ENCODE data around the gene HSH2D.
A peak's percentile ranks its signal among the peaks of the same experiment; 100 is the strongest.
"Not testable (repeated sequence)": the region's sequence is repeated elsewhere in the genome, so short reads cannot be mapped to it uniquely, and the experiment has no call there.

Gene HSH2D

GRCh38 chr19:16159655-16160054 lies 16.2 kb downstream of the HSH2D start:
- DNase-seq = no peak

- DNase-seq = no peak
Measured at GRCh38 chr19:16160445-16160942, 17.0 kb downstream of the HSH2D start.

GRCh38 chr19:16160943-16161560 lies 17.6 kb downstream of the HSH2D start:
- no peak for DNase-seq

GRCh38 chr19:16161840-16162239 lies 18.4 kb downstream of the HSH2D start:
- no peak for DNase-seq

DNA sequence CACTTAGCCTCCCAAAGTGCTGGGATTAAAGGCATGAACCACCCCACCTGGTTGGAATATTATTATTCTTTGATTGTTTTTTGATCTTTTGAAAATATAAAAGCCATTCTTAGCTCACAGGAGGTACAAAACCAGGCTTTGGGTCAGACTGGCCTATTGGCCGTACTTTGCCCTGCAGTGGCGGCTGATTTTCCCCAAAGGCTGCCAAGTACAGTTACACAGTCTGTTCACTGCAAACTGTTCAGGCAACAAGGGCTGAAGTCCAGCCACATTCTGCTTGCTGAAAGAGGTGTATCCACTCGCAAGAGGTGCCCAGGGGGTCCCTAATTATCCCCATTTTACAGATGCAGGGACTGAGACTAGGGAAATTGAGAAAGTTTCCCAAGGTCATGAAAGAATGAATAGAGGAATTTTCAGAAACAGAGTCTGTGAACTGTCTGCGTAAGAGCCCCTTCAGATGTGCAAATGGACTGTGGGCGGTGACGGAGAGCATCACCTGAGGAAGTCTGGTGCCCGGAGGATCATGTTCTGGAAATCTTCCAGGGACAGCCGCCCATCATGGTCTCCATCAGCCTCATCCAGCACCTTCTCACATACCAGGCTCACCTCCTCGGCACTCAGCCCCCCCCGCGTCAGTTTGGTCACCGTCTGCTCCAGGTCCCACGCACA lies 20.9 kb downstream of the HSH2D start:
- DNase-seq = no peak

GRCh38 chr19:16166417-16166816 lies 22.9 kb downstream of the HSH2D start:
- no peak for DNase-seq

DNA sequence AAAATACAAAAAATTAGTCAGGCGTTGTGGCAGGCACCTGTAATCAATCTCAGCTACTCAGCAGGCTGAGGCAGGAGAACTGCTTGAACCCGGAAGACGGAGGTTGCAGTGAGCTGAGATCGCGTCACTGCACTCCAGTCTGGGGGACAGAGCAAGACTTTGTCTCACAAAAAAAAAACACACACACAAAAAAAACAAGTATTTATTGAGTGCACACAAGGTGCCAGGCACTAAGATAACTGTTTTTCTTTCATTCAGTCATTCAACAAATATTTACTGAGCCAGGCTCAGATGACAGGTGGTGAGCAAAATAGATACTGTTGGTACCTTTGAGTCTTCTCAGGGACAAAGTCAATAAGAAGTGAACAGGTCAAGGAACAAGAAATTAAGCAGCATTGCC lies 23.6 kb downstream of the HSH2D start:
- DNase-seq = no peak

DNA sequence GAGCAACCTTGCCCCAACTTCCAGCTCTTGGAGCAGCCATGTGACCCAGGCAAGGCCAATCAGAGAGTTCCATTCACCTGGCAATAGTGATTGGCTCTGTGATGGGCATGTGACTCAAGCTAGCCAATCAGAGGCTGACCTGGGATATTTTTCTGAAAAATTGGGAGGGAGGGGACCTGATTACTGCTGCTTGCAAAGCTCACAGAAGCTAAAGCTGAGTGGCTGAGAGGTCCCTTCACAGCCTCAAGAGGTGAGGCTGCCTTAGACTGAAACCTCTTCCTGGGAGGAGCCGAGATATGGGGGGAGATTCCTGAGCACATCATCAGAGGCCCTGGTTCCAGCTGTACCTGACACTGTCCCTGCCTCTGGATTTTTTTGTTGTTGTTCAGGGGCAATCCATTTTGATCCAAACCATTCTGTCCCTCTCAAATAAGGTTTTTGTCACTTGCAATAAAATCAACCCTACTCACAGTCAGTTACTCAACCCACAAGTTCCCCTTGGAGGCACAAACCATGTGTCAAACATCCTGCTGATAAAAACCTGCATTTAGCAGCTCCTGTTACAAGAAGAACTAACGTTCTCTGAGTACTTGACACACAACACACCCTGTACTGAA lies 25.1 kb downstream of the HSH2D start:
- DNase-seq = no peak

DNA sequence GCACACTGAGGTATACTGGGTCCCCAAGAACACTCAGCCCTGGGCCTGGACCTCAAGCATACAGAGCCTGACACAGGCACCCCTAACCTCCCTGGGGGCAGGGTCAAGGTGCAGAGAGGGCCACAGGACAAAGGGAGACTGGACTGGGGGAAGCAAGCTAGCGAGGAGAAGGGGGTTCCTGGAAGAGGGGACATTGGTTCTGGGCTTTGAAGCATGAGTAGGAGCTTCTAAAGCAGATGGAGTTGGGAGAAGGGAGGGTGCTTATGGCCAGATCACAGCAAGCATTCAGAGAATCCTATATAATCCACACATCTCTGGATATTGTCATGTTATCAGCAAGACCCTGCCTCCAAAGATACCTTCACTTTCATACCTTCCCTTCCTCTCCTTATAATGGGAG lies 26.6 kb downstream of the HSH2D start:
- no peak for DNase-seq

DNA sequence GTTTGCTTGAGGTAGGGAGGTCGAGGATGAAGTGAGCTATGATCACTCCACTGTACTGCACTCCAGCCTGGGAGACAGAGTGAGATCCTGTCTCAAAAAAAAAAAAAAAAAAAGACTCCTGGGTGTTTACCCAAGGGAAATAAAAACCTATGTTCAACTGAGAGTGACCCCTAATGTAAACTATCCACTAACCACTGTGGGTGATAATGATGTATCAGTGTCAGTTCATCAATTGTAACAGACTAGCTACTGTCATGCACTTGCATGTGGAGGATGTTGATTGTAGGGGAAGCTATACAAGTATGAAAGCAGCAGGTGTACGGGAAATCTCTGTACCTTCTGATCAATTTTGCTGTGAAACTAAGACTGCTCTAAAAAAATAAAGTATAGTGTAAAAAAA lies 32.5 kb downstream of the HSH2D start:
- no peak for DNase-seq

DNA sequence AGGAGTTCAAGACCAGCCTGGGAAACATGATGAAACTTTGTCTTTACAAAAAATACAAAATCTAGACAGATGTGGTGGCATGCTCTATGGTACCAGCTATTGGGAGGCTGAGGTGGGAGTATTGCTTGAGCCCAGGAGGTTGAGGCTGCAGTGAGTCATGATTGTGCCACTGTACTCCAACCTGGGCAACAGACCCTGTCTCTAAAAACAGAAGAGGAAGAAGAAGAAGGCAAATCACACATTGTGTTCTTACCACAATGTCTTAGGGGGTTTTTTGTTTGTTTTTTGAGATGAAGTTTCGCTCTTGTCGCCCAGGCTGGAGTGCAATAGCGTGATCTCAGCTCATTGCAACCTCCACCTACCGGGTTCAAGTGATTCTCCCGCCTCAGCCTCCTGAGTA lies 35.4 kb downstream of the HSH2D start:
- DNase-seq = not testable (repeated sequence)

GRCh38 chr19:16180611-16181010 lies 37.1 kb downstream of the HSH2D start:
- no peak for DNase-seq

- no peak for DNase-seq
Measured at GRCh38 chr19:16184665-16185122, 41.2 kb downstream of the HSH2D start.

DNA sequence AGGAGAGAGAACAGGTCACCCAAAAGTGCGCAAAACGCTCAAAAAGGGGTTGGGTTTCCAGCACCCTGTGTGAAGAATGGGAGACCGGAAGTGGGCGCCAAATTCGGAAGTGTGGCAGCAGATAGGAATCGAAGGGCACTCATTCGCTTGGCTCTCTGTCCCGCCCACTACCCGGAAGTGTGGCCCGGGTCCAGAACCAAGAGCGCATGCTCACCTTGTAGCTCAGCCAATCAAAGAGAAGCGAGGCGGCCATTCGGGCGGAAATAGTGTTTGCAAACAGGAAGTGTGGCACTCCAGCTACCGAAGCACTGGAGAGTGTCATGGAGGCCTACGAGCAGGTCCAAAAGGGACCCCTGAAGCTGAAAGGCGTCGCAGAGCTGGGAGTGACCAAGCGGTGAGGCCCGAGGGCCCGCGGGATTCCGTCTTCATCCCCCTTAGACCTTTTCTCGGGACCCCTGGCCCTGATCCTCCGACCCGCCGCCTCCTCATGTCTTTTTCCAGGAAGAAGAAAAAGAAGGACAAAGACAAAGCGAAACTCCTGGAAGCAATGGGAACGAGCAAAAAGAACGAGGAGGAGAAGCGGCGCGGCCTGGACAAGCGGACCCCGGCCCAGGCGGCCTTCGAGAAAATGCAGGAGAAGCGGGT lies 41.8 kb downstream of the HSH2D start, which contains the start of gene FAM32A:
FAM32A (plus strand) TSS at position 288 of the 645 bp plus-strand sequence; CDS start at position 321, 33 bp downstream.
- DNase-seq = peak; percentile 97

GRCh38 chr19:16185768-16186123 lies 42.3 kb downstream of the HSH2D start:
- DNase-seq = no peak

DNA sequence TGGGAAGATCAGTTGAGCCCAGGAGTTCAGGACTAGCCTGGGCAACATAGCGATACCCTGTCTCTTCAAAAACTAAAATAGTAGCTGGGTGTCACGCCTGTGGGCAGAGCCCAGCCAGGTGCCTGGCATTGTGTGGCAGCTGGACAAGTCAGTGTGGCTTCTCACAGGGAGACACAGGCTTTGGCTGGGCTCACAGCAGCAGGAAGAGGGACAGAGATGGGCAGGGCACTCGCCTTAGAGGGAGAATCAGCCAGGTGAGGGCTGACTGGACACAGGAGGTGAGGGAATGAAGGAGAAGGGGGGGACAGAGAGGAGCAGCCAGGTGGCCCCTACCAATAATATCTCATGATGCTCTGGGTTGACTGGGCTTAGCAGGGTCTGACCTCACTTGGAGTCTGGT lies 45.0 kb downstream of the HSH2D start:
- DNase-seq = no peak

- no peak for DNase-seq
Measured at GRCh38 chr19:16190198-16190597, 46.7 kb downstream of the HSH2D start.

DNA sequence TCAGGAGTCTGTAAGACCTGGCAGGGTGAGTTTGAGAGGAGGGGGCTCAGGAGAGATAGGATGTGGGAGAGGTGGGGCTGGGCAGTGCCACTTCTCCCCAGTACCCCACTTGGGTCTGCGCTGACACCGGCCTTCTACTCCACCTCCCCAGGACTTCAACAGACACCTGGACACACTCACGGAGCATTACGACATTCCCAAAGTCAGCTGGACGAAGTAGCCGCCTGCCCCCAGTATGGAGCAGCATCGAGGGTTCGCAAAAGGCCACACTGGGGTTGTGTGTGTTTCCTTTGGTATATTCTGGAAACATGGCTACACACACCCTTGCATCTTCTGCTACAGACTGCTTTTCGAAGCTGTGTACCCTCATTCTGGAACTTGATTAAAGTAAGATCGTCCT lies 47.3 kb downstream of the HSH2D start:
- no peak for DNase-seq

GRCh38 chr19:16191216-16191908 lies 47.9 kb downstream of the HSH2D start:
- no peak for DNase-seq

- no peak for DNase-seq
Measured at GRCh38 chr19:16193466-16193865, 50.0 kb downstream of the HSH2D start.

GRCh38 chr19:16197188-16197621 lies 53.7 kb downstream of the HSH2D start:
- DNase-seq = no peak

GRCh38 chr19:16197622-16198369 lies 54.3 kb downstream of the HSH2D start, which contains the start of gene AP1M1:
AP1M1 (plus strand) TSS chr19:16197911; CDS start chr19:16198027, 116 bp downstream.
- peak; percentile 94 for DNase-seq

All from DMS79 (cell line).